GM18873 (cell line): ENCODE measurements around the gene CST3.

Experiments used
- ATAC-seq: cut with Tn5 transposase; IDR thresholded peaks from one replicate; pipeline ENCODE4 v1.9.1; 2021; ENCODE audit warnings: mild to moderate bottlenecking, moderate library complexity, moderate number of reproducible peaks; ENCODE audit not compliant: unreplicated experiment, low FRiP score

Gene CST3

DNA sequence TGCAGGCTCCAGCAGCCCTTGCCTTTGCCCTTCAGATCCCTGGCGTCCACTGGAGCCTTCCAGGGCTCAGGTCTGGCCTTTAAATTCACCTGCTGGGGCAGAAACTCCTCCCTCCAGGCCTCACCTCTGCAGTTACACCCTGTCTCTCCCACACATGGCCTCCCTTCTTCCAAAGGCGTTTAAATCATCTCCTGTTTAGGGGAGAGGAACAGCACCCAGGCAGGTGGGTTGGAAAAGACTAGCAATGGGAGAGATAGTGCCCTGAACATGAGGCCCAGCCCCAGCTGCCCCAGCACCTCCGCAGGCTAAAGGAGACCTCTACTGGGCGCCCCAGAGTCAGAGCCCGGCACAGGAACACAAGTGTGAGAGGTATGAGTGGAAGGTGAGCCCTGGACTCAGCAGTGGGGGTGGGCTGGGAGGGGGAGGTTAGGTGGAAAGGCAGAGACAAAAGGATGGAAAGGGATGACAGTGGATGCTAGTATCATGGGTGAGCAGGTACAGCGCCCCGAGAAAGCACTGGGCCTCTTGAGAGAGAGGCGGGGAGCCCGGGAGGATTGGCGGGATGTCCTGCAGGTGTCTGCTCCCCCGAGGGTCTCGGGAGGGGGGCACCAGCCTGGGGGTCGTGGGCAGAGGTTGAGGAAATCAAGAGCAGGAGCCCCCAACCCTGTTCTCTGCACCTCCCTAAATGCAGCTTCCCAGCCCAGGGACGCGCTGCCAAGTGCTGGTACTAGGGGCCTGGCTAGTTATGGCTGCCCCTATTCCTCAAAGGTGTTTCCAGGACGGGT is 31.7 kb downstream of the CST3 start, which contains the start of gene CST9:
CST9 (minus strand) TSS at position 51 of the 785 bp plus-strand sequence. CDS start 53 bp downstream, outside the sequence.
- ATAC-seq, result no peak

DNA sequence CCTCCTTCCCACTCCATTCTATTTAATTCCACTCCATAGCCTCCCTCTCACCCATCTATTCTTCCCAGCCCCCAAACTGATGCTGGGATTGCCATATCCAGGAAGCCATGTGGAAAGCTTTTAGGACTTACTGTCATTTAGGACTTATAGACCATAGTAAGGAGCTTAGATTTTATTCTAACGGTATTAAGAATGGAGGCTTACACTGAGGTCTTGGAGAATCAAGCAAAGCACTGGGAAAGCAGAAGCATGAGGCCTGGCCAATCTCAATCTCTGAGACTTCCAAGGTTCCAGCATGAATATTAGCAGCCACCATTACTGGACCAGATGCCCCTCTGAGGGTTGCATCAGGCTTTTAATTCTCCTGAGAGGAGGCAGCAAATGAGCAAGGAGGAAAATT is 33.4 kb downstream of the CST3 start:
- ATAC-seq, result no peak

GRCh38 chr20:23603321-23603720 is 34.4 kb downstream of the CST3 start:
- no peak for ATAC-seq

- ATAC-seq, result no peak
These were observed 35.1 kb downstream of the CST3 start for GRCh38 chr20:23602699-23603098.

DNA sequence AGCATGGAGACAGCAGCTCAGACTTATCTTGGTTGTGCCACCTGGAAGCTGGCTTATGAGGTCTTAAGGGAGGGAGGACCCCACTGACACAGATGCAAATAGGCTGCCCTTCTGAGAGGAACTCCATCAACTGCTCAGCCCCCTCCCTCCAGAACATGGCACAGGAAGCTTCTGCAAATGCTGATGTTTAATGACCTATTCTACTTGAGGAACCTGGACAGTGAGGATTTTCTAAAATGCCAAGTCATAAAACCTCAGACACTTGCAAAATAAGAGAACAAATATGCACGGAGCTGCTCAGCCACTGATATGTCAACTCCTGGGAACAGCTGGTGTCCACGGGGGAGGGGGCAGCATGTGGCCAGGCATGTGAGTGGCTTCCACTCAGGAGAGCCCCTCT is 35.5 kb downstream of the CST3 start:
- ATAC-seq, result no peak

- ATAC-seq, result no peak
These were observed 36.0 kb downstream of the CST3 start for GRCh38 chr20:23601715-23602114.

DNA sequence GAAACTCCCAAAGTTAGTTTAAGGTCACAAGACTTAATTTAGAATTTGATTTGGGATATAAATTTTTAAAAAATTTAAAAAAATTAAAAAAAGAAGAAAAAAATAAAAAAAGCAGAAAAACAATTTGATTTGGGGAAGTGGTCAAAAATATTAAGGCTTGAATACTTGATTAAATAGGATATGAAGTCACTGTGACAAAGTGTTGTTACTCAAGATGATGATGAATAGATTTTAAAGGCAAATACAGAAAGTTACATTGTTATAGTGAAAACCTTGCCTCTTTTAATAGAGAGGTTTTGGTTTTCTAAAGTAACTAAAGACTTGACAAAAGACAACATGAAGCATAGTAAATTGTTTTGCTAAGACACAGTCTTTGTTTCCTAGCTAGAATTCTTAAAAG is 39.3 kb downstream of the CST3 start:
- ATAC-seq, result no peak

- ATAC-seq, result no peak
These were observed 41.0 kb downstream of the CST3 start for GRCh38 chr20:23596579-23597250.

DNA sequence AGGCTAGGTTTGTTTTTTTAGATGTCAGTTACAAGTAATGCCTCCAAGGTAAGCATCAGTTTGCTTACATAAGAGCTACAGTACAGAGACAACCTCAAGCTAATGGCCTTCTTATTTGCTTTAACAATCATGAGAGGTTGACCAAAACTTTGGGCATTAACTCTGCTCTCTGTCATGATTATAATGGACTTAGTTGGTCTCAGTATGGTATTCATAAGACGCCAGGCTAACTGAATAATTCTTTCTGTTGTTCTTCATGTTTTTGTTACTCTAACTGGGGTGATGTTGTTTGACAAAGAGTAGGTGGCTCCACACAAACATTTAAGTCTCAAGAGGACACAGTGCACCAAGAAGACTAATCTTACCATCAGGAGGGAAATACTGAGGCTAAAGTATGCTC is 41.8 kb downstream of the CST3 start:
- no peak for ATAC-seq

DNA sequence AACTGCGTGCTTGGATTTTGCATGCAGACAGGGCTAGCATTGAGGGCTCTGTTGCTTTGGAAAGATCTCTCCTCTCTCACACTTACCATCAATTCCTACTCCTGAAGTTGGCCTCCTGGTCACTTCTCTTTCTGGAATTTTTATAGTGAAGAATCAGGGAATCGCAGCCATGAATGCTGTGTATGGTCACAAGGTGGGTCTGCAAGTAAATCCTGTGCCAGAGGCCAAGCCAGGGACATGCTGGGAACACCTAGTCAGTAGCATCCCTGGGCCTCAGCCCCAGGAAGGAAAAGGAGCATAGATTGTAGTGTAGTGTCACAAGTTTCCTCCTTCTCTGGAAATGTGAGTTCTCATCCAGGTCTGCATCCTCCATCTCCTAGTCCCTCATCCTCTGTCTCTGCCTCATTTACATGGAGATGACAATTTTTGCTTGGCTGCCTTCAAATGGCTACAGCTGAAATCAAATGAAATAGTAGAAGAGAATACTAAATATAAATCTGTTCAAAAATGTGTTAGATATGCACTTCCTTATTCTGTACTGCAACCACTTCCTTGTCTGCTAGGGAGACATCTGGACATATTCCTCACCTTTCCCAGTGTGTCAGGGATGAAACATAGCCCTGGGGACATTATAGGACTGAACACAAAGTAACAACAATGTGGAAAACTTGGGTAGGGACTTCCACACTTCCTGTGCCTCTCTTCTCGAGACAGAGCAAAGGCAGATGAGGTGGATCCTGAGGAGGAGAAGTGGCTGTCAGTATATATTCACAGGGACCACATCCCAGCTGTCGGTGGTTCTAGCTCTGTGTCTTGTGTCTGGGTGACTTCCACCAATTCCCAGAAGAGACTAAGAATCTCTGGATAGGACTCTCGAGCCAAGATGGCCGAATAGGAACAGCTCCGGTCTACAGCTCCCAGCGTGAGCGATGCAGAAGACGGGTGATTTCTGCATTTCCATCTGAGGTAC is 49.0 kb downstream of the CST3 start:
- no peak for ATAC-seq

DNA sequence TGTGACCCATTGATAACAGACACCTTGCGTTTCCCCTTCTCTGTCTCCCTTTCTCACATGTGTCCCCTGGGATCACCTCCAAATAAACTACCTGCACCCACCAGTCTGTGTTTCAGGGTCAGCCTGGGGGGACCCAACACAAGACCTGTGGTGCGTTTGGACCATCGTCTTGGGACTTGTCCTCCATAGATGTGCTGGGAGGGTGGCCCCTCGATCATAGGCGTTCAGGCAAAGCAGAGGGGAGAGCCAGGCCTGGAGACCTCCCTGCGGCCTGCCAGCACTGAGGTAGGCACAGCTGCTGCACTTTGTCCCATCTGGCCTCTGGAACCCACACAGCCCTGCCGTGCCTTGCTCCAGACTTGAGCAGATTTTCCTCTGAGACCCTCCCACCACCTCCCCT is 50.1 kb downstream of the CST3 start:
- ATAC-seq, result no peak

GRCh38 chr20:23586735-23587525 is 50.8 kb downstream of the CST3 start:
- no peak for ATAC-seq

DNA sequence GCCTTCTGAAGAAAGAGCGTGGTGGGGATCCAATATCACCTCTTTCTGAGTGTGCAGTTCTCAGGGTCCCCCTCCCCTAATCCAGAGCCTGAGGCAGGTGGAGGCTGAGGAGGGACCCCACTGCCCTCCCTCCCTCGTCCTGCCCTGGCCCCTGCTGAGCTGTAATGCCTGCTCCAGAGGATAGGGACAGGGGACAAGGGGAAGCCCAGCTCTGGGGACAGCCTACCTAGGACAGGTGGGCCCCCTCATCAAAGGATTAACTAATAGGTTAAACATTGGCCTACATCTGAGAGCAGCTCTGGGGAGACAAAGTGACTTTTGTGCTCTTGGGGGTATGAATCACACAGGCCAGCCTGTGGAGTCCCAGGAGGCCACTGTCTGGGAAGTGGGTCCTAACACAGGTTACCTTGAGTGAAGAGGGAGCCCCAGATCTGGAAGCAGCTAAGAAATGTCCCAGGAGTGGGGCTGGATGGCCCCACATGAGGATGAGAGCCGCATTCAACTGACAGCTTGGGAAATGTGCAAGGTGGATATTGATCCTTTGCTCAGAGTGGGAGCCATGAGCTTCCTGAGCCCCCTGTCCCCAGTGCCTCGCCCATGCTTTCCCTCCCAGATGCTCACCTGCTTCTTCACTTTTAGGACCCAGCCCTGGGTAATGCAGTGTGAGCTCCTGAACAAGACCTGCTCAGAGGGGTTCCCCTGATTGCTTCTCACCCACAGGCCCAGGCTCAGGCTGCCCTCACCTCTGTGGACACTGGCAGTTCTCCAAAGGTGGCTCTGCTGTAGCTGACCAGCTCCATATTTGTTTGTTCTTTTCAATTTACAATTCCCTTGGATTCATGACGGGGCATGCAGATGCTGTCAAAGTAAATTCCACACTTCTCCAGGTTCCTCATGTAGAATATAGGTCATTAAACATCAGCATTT is 51.7 kb downstream of the CST3 start:
- no peak for ATAC-seq

- no peak for ATAC-seq
These were observed 52.3 kb downstream of the CST3 start for GRCh38 chr20:23585449-23585807.

GRCh38 chr20:23584434-23585199 is 53.1 kb downstream of the CST3 start:
- no peak for ATAC-seq
